Stimulated activated CD4-positive, alpha-beta T cell treated with anti-CD3 and anti-CD28 coated beads, Interleukin-15, amount 100 ng/mL, for 1 hour (primary cell): Measurements from ENCODE around the gene APOBEC3H.
A peak's percentile ranks its signal among the peaks of the same experiment; 100 is the strongest.

ENCODE experiments used
- DNase-seq, 2 donors: peaks; one replicate each; pipeline ENCODE4 v3.0.0-alpha.2; 2020; ENCODE audit warnings: low read depth in 1 of 2, low spot score in 1 of 2

The APOBEC3H gene

DNA sequence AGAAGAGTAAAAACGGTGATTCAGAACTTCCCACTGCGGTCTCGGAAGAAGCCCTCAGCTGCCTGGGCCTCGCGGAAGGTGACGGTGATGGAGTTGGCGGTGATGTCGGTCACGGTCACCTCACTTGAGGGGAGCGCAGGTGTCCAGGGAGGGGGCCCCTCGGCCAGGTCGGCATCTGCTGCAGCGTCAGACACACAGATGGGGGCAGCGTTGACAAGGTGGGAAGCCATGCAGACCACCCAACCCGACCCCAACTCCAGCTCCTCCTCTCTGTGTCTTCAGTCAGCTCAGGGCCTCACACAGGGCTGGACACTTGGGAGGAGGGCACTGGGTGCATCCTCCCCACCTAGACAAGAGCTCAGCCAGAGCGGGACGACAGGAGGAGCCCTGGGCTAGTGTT lies 36.8 kb downstream of the APOBEC3H start:
- DNase-seq: no peak

DNA sequence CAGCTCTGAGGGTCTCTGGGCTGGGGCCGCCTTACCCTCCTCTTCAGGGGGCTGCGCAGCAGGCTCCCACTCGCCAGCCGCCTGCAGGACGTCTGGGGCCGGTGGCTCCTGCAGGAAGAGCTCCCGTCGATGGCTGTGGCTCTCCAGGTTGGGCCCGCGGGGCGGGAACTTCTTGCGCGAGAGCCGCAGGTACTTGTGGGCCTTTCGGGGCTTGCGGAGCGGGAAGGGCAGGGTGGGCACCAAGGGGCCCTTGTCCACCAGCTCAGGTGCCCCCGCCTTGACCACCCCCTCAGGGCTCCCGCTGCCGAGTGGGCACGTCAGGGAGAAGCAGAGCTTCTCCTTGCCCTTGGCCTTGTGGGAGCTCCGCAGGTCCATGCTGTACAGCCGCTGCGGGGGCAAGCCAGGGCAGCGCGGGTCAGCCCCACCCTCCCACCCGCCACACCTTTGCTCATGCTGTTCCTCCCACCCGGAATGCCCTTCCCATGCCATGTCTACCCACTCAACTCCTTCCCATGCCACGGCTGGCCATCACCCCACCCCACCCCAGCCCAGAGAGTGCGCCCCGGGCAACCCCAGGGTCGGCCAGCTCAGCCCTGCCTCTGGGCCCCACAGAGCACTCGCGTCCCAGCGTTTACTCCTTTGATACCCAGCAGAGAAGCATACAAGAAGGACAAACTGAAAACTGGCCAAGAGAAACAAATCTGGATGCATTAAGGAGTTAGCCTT lies 37.5 kb downstream of the APOBEC3H start:
- no peak for DNase-seq

- no peak for DNase-seq
Observed at GRCh38 chr22:39135092-39135896, 38.2 kb downstream of the APOBEC3H start.

DNA sequence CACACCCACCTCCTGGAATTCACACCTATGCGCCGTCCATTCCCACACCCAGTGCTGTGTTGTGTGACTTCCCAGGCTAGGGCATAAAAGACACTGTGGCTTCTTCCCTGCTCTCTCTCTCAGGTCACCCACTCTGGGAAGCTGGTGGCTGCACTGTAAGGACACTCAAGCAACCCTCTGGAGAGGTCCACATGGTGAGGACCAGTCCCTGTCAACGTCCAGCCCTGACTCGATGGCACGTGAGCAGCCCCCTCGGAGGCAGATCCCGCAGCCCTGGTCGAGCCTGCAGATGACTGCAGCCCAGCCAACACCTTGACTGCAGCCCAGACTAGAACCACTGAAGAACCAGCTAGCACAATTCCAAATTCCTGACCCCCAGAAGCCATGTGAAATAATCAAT lies 39.3 kb downstream of the APOBEC3H start:
- DNase-seq: no peak

DNA sequence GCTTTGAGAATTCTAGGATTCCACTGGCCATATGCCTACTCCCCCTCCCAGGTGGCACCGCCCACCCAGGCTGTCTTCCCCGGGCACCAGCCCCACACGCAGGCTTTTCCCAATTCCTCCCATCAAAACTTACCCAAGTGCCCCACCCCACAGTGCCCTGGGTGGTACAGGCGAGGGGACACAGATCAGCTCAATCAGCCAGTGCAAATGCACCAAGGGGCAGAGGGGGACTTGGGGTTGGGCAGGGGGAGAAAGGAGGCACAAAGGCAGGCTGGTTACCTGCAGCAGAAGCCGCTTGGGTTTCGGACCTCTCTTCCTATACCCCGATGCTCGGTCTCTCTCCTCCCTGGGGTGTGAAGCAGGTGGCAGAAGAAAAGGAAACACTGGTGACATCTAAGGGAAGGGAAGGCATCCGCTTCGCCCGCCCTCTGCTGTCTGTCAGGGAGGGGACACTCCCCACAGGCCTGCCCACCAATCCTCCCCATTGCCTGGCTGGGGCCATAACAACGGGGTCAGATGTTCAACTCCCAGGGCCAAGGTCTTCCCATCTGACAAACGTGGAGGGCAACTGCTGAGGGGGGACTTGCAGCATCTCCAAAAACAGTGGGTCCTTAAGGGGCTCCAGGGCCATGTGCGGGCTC lies 41.4 kb downstream of the APOBEC3H start:
- no peak for DNase-seq

- no peak for DNase-seq
Observed at GRCh38 chr22:39139933-39140332, 42.9 kb downstream of the APOBEC3H start.

DNA sequence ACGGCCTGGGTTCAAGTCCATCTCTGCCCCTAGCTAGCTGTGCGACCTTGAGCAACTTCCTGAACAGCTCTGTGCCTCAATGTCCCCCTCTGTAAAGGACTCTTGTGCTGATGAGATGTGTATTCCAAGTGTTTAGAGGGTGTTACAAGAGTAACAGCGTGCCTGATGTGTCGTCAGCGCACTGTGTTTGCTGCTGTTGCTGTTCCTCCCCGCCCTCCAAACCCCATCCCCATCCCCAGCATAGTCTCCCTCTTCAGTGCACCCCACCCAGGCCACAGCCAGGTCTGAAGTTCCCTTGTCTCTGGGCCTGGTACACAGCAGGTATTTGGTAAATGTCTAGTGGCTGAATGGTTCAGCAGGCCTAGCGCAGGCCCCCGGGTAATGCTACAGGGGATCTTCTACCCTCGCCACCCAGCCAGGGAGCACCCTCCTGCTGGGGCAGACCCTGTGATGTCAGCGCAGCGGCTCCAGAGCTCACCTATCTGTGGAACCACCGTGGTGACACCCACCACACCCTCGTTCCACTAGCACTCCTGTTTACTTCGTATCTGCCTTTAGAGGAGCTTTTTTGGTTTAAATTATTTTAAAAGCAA lies 45.1 kb downstream of the APOBEC3H start:
- no peak for DNase-seq

DNA sequence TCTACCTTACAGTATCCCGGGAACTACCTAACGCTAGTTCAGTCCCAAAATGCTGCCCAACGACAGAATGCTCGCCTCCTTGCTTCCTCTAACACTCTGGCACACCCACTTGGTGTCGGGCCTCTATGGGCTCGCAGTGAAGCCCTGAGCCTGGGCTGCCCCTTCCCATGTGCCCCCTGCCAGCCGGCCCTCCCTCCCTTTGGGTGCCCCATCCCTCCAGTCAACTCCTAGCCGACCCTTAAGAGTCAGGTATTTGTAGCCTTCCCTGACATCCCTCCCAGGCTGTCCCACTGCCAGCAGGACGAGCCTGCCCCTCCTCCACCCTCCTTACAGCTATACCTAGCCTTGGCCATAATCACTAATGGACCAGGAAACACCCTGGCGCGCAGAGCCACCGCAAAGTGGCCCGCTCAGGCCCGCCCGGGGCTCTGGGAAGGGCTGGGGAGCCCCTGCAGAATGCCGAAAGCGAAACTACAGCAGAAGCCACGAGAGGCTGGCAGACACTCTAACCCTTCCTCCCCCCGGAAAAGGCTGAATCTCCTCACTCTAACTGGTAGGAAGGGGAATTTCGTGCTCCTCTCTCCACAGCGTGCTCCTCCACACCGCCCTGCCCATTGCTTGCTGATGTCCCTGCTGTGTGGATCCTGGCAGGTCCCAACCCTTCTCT lies 47.2 kb downstream of the APOBEC3H start:
- peak; percentile 26 to 39 for DNase-seq

- DNase-seq: no peak
Observed at GRCh38 chr22:39146256-39147101, 49.4 kb downstream of the APOBEC3H start.

DNA sequence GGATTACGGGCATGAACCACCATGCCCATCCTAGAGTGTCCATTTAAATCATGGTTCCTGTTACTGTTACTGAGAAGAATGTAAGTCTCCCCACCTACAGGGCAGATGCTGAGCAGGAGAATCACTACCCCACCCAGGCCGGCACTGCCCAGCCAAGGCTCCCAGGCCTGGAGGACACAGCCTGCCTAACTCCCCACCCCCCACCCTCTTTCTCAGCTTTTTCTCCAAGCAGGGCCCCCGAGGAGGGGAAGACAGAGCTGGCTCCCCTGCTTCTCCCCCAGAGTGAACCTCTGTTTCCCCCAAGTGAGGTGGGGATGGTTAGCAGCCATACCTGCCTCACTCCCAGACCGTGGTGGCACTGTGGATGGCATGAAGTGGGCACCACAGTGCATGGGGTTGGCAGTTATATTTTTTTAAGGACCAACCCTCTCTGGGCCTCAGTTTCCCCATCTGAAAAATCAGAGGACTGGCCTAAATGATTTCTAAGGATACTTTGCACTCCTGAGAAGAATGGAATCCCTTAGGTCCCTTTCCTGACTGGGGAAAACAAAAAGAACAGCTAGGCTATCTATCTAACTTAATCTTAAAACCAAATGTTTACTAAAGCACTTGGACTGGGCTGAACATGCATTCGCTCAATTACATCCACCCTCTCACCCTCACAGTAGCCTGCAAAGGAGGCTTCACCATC lies 50.4 kb downstream of the APOBEC3H start:
- no peak for DNase-seq

DNA sequence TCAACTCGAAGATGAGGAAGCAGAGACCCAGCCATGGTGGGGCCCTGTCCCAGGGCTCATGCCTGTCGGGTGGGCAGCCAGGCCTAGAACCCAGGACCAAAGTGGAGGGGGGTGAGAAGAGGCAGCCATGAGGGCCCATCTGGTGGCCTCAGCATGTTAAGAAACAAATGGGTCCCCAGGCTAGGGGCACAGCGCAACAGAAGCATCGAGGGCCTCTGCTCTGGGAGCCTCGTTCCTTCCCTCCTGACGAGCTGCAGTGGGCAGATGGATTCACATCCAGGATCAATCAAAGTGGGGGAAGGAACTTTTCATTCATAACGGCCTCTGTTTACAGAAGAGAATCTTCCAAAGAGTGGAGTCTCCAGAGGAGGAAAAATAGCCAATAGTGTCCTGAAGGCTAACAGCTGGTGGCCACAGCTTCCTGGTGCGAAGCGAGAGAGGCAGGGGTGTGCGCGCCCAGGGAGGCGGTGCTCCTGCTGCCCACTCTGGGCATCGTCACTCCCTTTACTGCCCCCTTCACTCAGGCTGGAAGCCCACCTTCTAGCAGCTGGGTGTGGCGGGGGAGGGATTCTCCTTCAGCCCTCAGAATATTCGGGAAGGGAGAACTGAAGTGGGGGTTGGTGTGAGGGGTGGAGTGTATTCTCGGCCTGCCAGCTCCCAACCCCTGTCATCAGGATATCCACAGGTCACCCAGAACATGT lies 51.1 kb downstream of the APOBEC3H start:
- no peak for DNase-seq

- DNase-seq: peak; percentile 46 to 63
Observed at GRCh38 chr22:39148727-39149535, 51.9 kb downstream of the APOBEC3H start.

GRCh38 chr22:39149915-39150847 lies 53.1 kb downstream of the APOBEC3H start:
- no peak for DNase-seq

GRCh38 chr22:39150848-39151215 lies 53.8 kb downstream of the APOBEC3H start:
- no peak for DNase-seq

DNA sequence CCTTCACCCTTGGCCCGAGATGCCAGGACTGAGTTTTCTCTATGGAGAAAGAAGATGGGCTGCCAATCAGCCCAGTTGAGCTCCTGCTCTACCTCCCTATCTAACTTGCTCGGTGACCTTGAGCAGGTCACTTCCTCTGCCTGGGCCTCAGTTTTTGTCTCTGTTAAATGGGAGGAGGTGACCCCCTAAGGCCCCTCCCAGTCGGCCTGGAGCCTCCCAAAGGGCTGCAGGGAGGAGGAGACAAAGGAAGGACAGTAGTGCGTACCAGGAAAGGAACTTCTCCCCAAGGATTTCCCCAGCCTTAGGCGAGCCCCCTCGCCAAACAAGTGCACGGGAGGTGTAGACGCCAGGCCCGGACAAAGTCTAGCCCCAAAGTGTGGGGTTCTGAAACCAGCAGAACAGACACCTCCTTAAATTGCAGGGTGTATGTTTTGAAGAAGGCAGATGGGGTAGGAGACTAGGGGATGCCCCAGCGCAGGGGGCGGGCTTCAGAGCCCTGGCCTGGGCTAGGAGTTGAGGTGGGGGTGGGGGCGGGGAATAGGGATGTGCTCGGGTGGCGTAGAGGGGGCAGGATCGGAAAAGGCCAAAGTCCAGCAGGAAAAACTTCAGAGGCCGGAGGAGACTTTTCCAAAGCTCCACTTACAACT lies 54.4 kb downstream of the APOBEC3H start:
- DNase-seq: no peak

GRCh38 chr22:39152024-39152510 lies 55.0 kb downstream of the APOBEC3H start:
- no peak for DNase-seq
